ENCODE data around the gene SAMD9.

DNA sequence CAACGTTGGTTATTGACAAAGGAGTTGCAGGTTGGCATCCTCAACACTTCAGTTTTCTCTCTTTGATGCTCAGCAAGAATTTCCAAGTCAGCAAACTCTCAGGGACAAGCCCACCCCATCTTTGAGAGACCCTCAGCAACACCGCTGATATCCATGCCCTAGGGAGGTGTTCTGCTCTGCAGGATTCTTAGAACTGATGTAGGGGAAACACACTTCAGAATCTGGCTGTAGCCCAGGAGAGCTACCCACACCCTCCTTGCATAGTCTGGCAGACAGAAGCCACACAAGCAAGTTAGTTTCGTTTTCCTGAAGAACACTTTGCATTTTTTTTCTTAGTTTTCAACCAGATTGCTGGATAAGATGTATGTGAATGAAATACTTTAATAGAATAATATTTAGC is 29.6 kb upstream of the SAMD9 start:
- TF ChIP-seq CTCF (IDR thresholded peaks at IDR 0.05; ENCODE audit: low read length): no peak
- TF ChIP-seq EZH2 (optimal IDR thresholded peaks at IDR 0.05; ENCODE audit: low read depth, low read length): no peak

Data from MM.1S (cell line).